Dermis microvascular lymphatic vessel endothelial cell (primary cell): ENCODE data around the gene LBHD1. TPM values are rescaled to one million over a fixed set of nuclear protein-coding genes. Genes with fewer than 3 reads are reported as not detected.
"Not testable (repeated sequence)": the region's sequence is repeated elsewhere in the genome, so short reads cannot be mapped to it uniquely, and the experiment has no call there.

ENCODE experiments used
- DNase-seq, 2 donors: peaks; one replicate each; pipeline versions ENCODE4 v3.0.0 to v3.0.0-alpha.2; 2010; ENCODE audit warnings: low read depth in 2 of 2
- total RNA-seq: library from RNA; depleted of rRNA; stranded (reverse); fragments of >200 nt; gene quantifications from 2 replicates; pipeline ENCODE4 v1.2.1, GENCODE V29; 2014

The LBHD1 gene
- total RNA-seq, 1 donor from 2014 or later, result 1.8 TPM

- no peak for DNase-seq
These were observed 51.0 kb downstream of the LBHD1 start for GRCh38 chr11:62621027-62621566.

- DNase-seq, result not testable (repeated sequence)
These were observed 55.1 kb downstream of the LBHD1 start for GRCh38 chr11:62616957-62617356.

- no peak for DNase-seq
These were observed 56.5 kb downstream of the LBHD1 start for GRCh38 chr11:62615521-62615920.

- no peak for DNase-seq
These were observed 57.8 kb downstream of the LBHD1 start for GRCh38 chr11:62614275-62614674.

- no peak for DNase-seq
These were observed 58.7 kb downstream of the LBHD1 start for GRCh38 chr11:62613291-62613778.

Other genes with a start within 250 kb of the LBHD1 start
- gene AHNAK, start 125.5 kb downstream of the LBHD1 start, total RNA-seq, result 231 and 244 TPM in 2 replicates
- gene EEF1G, start 98.4 kb downstream of the LBHD1 start, total RNA-seq, result 1,142 and 1,515 TPM in 2 replicates
- 8.9 and 11.0 TPM in 2 replicates for gene TUT1, start 80.7 kb downstream of the LBHD1 start, total RNA-seq
- gene MTA2, start 70.4 kb downstream of the LBHD1 start, total RNA-seq, result 185 and 204 TPM in 2 replicates
- 23.7 and 35.1 TPM in 2 replicates for gene EML3, start 59.5 kb downstream of the LBHD1 start, total RNA-seq
- 2.9 and 3.3 TPM in 2 replicates for gene ROM1, start 59.0 kb downstream of the LBHD1 start, total RNA-seq
- 13.9 and 19.3 TPM in 2 replicates for gene B3GAT3, start 50.3 kb downstream of the LBHD1 start, total RNA-seq
- gene GANAB, start 25.7 kb downstream of the LBHD1 start, total RNA-seq, result 204 and 246 TPM in 2 replicates
- gene INTS5, start 19.0 kb downstream of the LBHD1 start, total RNA-seq, result 15.8 and 22.6 TPM in 2 replicates
- gene C11orf98, start 7.1 kb downstream of the LBHD1 start, total RNA-seq, result 23.3 and 24.4 TPM in 2 replicates
- 4.8 and 4.9 TPM in 2 replicates for gene CSKMT, start 7.0 kb downstream of the LBHD1 start, total RNA-seq
- 5.6 and 9.9 TPM in 2 replicates for gene UQCC3, start 594 bp downstream of the LBHD1 start, total RNA-seq
- 102 and 148 TPM in 2 replicates for gene UBXN1, start 6.8 kb upstream of the LBHD1 start, total RNA-seq
- gene LRRN4CL, start 17.3 kb upstream of the LBHD1 start, total RNA-seq, result 0.38 and 0.51 TPM in 2 replicates
- gene BSCL2, start 35.2 kb upstream of the LBHD1 start, total RNA-seq, result 23.5 and 26.0 TPM in 2 replicates
- gene GNG3, start 35.4 kb upstream of the LBHD1 start, total RNA-seq, result not detected in 2 replicates
- 7.6 and 11.0 TPM in 2 replicates for gene HNRNPUL2, start 55.2 kb upstream of the LBHD1 start, total RNA-seq
- gene TTC9C, start 56.2 kb upstream of the LBHD1 start, total RNA-seq, result 28.8 and 32.3 TPM in 2 replicates
- 9.0 and 11.6 TPM in 2 replicates for gene ZBTB3, start 81.9 kb upstream of the LBHD1 start, total RNA-seq
- gene POLR2G, start 89.3 kb upstream of the LBHD1 start, total RNA-seq, result 65.0 and 67.8 TPM in 2 replicates
- gene TAF6L, start 99.1 kb upstream of the LBHD1 start, total RNA-seq, result 23.9 and 37.4 TPM in 2 replicates
- 20.2 and 30.2 TPM in 2 replicates for gene TMEM179B, start 115.1 kb upstream of the LBHD1 start, total RNA-seq
- gene TMEM223, start 119.7 kb upstream of the LBHD1 start, total RNA-seq, result 10.4 and 12.0 TPM in 2 replicates
- gene NXF1, start 133.2 kb upstream of the LBHD1 start, total RNA-seq, result 9.5 and 18.1 TPM in 2 replicates
- gene STX5, start 159.8 kb upstream of the LBHD1 start, total RNA-seq, result 31.6 and 44.9 TPM in 2 replicates
- gene TEX54, start 160.6 kb upstream of the LBHD1 start, total RNA-seq, result not detected in 2 replicates
- 40.7 and 79.2 TPM in 2 replicates for gene WDR74, start 167.3 kb upstream of the LBHD1 start, total RNA-seq
- gene SLC3A2, start 208.6 kb upstream of the LBHD1 start, total RNA-seq, result 48.4 and 51.1 TPM in 2 replicates
- not detected in 2 replicates for gene CHRM1, start 249.1 kb upstream of the LBHD1 start, total RNA-seq